Activated CD4-positive, alpha-beta memory T cell treated with anti-CD3 and anti-CD28 coated beads for 36 hours (primary cell): ENCODE results near the gene INCA1. TPM values are rescaled to one million over a fixed set of nuclear protein-coding genes. Genes with fewer than 3 reads are reported as not detected.

Source experiments
- CTCF ChIA-PET: fragments of 350-600 bp; sonication (Branson Sonifier 250); formaldehyde crosslinking; loops from one replicate; lab custom pipeline; 2021; ENCODE audit warnings: antibody characterized with exemption, inconsistent platforms; lab: Charles Lee
- POLR2A ChIA-PET: fragments of 350-600 bp; sonication (Branson Sonifier 250); formaldehyde crosslinking; loops from one replicate; lab custom pipeline; 2021; ENCODE audit warnings: antibody characterized with exemption; lab: Charles Lee
- DNase-seq: peaks from one replicate; pipeline ENCODE4 v3.0.0-alpha.2; 2020
- H3K27ac Mint-ChIP-seq: one replicate; pipeline ENCODE4 v1.8.0; 2021; ENCODE audit warnings: mixed read lengths
- H3K27me3 Mint-ChIP-seq: one replicate; pipeline ENCODE4 v1.8.0; 2021; ENCODE audit warnings: mixed read lengths
- H3K36me3 Mint-ChIP-seq: one replicate; pipeline ENCODE4 v1.8.0; 2021; ENCODE audit warnings: mixed read lengths
- H3K4me1 Mint-ChIP-seq: one replicate; pipeline ENCODE4 v1.8.0; 2021; ENCODE audit warnings: low read depth, mixed read lengths
- H3K4me3 Mint-ChIP-seq: one replicate; pipeline ENCODE4 v1.8.0; 2021; ENCODE audit warnings: mild to moderate bottlenecking, mixed read lengths
- H3K9me3 Mint-ChIP-seq: one replicate; pipeline ENCODE4 v1.8.0; 2021; ENCODE audit warnings: mixed read lengths
- intact Hi-C: fragments of 100-400 bp; cut with micrococcal nuclease; formaldehyde crosslinking; loops from one replicate; pipeline ENCODE4 v1.15.1; 2023
- total RNA-seq, 2 experiments: library from RNA; stranded (reverse); gene quantifications; one replicate each; pipeline ENCODE4 v1.2.3, GENCODE V29; 2021

The INCA1 gene
- total RNA-seq, 2 experiments from 2014 or later = 0.40 TPM; not detected in 1

DNA sequence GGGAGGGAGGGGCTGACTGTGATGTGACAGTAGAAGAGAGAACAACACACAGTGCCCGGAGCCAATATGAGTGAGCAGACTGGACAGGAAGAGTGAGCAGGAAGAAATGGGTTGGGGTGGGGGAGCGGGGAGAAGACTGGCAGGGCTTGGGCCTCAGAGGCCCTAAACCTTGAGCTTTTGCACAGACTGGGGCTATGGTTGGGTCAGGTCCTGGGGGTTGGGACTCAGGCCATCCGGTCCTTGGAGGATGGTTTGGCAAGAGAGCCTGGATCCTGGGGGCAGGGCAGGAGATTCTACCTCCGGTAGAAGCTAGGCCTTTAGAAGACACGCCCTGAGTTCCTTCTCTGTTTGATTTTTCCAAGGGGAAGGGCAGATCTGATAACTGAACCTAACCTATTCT, 10.9 kb downstream of the INCA1 start:
- ChIA-PET POLR2A (interaction anchor here (0.7 to 3.5 kb wide), 6 partner anchors 11 to 46 kb away, joined by 3 to 32 read pairs (median 10); partner anchors contain the start of genes INCA1, KIF1C, PFN1 and RNF167), CTCF (interaction anchor here (0.9 to 2.0 kb wide), 9 partner anchors 11 to 92 kb away, joined by 3 to 10 read pairs (median 5); partner anchors contain the start of genes INCA1, KIF1C, RNF167 and SLC25A11)
- Mint-ChIP-seq H3K27me3 (no peaks in the 10 kb centered on the region), H3K9me3 (no peaks in the 10 kb centered on the region), H3K36me3 (peaks cover 12% of the 10 kb centered on the region), H3K4me1 (peaks cover 38% of the 10 kb centered on the region), H3K27ac (peak overlapping the region; percentile 94), H3K4me3 (peak overlapping the region; percentile 91)
- intact Hi-C loops = loop anchor here (5.0 kb wide), 2 partner anchors 44 to 79 kb away; partner anchors contain the start of genes RNF167 and SLC25A11
- DNase-seq = no peak

DNA sequence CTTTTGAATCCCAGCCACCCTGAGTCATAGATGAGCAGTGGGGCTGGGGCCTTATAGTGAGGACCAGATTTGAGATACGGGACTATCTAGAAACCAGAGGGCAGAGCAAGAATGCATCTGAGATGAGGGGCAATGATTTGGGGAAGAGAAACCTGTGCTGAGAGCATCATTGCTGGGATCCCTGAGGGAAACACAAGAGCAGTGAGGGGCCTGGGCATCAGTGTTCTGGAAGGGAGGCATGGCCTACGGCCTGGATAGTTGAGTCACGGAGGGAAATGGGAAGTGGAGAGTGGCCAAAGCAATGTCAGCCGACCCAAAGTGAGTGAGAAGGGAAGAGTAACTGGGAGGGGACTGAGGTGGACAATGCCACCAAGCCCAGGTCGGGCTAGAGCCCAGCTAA, 15.0 kb downstream of the INCA1 start:
- intact Hi-C loops = no loop called here
- H3K27ac Mint-ChIP-seq = no peak overlapping the region
- no peak for DNase-seq
- ChIA-PET POLR2A (no interaction called here), CTCF (interaction anchor here (1.2 to 1.5 kb wide), 2 partner anchors 11 to 80 kb away, joined by 3 read pairs; no protein-coding TSS in a partner anchor)
- H3K9me3 Mint-ChIP-seq = no peaks in the 10 kb centered on the region
- no peak overlapping the region for H3K4me3 Mint-ChIP-seq
- peaks cover 26% of the 10 kb centered on the region for H3K36me3 Mint-ChIP-seq
- peaks cover 33% of the 10 kb centered on the region for H3K4me1 Mint-ChIP-seq
- no peaks in the 10 kb centered on the region for H3K27me3 Mint-ChIP-seq

DNA sequence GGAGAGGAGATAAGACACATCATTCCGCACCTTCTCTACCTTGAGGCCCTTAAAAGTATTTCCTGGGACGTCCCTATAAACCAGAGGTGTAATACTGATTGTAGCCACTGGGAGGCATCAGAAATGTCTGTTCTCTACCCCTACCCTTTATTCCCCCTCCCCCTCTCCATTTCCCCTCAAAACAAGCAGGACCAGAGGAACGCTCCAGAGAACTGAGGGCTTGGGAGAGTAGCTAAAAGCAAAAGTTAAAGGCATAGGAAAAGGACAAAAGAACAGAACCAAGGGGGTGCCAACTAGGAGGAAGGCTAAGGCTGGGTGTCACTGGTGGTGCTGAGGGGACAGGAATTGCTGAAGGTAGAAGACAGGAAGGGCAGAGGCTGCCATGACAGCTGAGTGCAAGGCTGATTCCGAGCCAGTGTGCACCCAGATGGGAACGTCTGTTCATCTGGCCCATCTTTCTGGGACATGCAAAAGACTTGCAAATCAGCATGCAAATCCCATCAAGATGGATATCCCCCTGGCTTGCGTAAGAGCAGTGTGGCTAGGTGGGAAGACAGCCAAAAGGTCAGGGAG, 16.6 kb downstream of the INCA1 start:
- Mint-ChIP-seq H3K4me1 (peaks cover 23% of the 10 kb centered on the region), H3K9me3 (no peaks in the 10 kb centered on the region), H3K4me3 (no peak overlapping the region), H3K36me3 (peaks cover 33% of the 10 kb centered on the region), H3K27ac (peak overlapping the region; percentile 34), H3K27me3 (no peaks in the 10 kb centered on the region)
- ChIA-PET POLR2A (interaction anchor here (0.5 to 1.7 kb wide), 4 partner anchors 11 to 81 kb away, joined by 3 to 10 read pairs (median 4); partner anchors contain the start of gene C17orf107), CTCF (interaction anchor here (0.6 to 5.1 kb wide), 16 partner anchors 9 to 83 kb away, joined by 3 to 57 read pairs (median 4); partner anchors contain the start of genes INCA1, KIF1C and SPAG7)
- DNase-seq = peak; percentile 40
- intact Hi-C loops = loop anchor here (1.0 to 2.0 kb wide), 2 partner anchors 16 to 82 kb away; partner anchors contain the start of genes INCA1 and KIF1C

DNA sequence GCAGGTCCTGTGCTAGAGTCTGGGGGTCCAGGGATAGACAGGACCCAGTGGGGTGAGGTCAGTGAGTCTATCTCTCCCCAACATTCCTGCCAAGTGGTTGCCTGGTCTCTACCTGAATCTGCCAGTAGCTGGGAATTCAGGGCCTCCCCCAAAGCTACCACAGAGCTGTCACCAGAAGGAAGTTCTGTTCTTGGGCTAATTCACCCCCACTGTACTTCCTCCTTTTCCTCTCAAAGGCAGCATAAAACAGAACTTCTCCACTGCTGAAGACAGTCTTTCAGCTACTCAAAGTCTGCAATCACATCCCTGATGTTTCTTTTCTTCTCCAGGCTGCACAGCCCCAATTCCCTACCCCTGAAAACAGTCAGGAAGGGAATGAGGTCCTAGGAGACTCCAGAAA, 18.6 kb downstream of the INCA1 start:
- Mint-ChIP-seq H3K9me3 (no peaks in the 10 kb centered on the region), H3K4me3 (no peak overlapping the region), H3K27ac (no peak overlapping the region), H3K36me3 (peaks cover 34% of the 10 kb centered on the region), H3K27me3 (no peaks in the 10 kb centered on the region), H3K4me1 (peaks cover 16% of the 10 kb centered on the region)
- no peak for DNase-seq
- POLR2A ChIA-PET = interaction anchor here (0.5 kb wide), 1 partner anchor 16 kb away, joined by 4 read pairs; no protein-coding TSS in a partner anchor
- intact Hi-C loops = no loop called here
- CTCF ChIA-PET = interaction anchor here (1.0 to 5.1 kb wide), 4 partner anchors 9 to 85 kb away, joined by 3 to 57 read pairs (median 9); partner anchors contain the start of genes RNF167 and SLC25A11

DNA sequence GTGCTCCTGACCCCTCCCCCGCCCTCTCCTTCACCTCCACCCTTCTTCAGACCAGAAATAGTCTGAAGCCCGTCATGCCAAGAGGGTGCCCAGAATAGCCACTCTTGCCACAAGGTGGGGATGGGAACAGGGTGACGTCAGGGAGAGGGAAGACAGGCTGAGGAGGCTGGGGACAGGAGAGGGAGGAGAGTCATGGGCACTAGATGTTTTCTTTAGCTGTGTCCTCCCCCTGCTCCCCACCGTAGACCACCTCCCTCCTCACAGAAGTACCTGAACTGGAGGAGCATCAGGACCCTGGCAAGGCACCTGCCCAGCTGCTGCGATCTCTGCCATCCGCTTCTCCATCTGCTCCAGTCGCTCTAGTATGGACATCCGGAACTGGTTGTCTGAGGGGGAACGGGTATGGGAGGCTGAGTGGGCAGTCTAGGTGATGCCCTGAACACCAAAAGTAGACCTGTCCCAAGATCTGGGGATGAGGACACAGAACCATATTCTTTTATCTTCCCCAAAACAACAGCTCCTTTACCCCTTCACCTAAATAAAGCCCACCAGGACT, 23.1 kb downstream of the INCA1 start:
- CTCF ChIA-PET = interaction anchor here (0.9 to 1.5 kb wide), 5 partner anchors 12 to 89 kb away, joined by 3 to 5 read pairs (median 3); partner anchors contain the start of gene CAMTA2
- H3K36me3 Mint-ChIP-seq = peaks cover 38% of the 10 kb centered on the region
- H3K4me3 Mint-ChIP-seq = no peak overlapping the region
- H3K27me3 Mint-ChIP-seq = no peaks in the 10 kb centered on the region
- peaks cover 20% of the 10 kb centered on the region for H3K4me1 Mint-ChIP-seq
- POLR2A ChIA-PET = no interaction called here
- no peak for DNase-seq
- no peaks in the 10 kb centered on the region for H3K9me3 Mint-ChIP-seq
- H3K27ac Mint-ChIP-seq = no peak overlapping the region
- intact Hi-C loops = no loop called here

DNA sequence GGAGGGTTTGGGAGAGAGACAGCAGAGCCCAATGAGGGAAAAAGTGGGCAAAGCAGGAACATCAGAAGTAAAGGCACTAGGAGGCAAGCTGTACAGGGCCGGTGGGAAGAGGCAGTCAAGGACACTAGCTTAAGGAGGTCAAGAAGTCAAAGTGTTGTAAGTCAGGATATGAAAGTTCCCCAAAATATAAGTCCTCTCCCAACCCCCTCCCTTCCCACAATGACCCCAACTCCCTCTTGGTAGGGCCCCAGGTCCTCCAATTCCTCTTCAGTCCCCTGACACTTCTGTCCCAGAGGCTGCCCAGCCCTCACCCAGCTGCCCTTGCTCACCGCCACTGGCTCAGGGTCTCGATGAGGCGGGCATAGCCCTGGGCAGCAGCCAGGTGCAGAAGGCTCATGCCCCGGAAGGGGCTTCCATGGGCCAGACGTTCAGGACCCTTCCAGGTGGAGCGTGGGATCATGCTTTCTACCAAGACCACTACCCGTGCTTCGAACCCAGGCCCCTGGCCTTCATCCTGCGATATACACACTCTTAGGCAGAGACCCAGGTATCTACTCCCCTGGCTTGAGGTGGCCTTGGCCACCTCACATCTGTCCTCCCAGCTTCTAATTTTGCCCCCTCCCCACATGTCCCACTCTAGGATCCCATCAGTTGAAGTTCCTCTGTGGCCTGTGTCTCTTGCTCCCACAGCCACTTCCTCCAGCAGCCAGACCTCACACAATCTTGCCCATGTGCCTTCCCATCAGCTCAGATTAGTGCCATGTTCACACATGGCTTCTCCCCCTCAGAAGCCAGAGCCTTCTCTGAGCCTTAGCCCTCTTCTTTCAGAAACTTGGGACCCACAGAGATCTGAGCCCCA, 23.8 kb downstream of the INCA1 start:
- POLR2A ChIA-PET = no interaction called here
- Mint-ChIP-seq H3K9me3 (no peaks in the 10 kb centered on the region), H3K4me1 (peaks cover 22% of the 10 kb centered on the region), H3K4me3 (no peak overlapping the region), H3K36me3 (peaks cover 38% of the 10 kb centered on the region), H3K27me3 (no peaks in the 10 kb centered on the region), H3K27ac (no peak overlapping the region)
- intact Hi-C loops = no loop called here
- DNase-seq = no peak
- CTCF ChIA-PET = interaction anchor here (1.2 kb wide), 1 partner anchor 33 kb away, joined by 3 read pairs; no protein-coding TSS in a partner anchor

DNA sequence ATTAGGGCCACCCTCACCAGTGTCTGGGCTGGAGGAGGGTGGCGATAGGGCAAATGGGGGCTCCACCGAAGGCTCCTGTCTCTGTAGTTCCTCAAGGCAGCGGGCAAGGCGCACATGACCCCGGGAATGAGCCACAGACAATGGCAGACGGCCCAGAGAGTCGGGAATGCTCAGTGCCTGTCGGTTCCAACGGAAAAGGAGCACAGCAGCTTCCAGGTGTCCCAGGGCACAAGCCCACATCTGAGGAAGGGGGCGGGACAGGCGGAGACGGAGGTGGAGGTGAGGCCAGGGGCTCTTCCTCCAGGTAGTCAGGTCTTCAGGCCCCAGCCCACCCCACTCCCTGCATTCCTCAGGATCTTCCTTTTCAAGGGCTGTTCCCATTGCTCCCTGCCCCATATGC, 24.6 kb downstream of the INCA1 start:
- POLR2A ChIA-PET = no interaction called here
- Mint-ChIP-seq H3K27me3 (no peaks in the 10 kb centered on the region), H3K27ac (no peak overlapping the region), H3K9me3 (no peaks in the 10 kb centered on the region), H3K4me1 (peaks cover 22% of the 10 kb centered on the region), H3K4me3 (no peak overlapping the region), H3K36me3 (peaks cover 38% of the 10 kb centered on the region)
- intact Hi-C loops = no loop called here
- CTCF ChIA-PET = interaction anchor here (1.2 kb wide), 1 partner anchor 34 kb away, joined by 3 read pairs; no protein-coding TSS in a partner anchor
- DNase-seq = no peak

DNA sequence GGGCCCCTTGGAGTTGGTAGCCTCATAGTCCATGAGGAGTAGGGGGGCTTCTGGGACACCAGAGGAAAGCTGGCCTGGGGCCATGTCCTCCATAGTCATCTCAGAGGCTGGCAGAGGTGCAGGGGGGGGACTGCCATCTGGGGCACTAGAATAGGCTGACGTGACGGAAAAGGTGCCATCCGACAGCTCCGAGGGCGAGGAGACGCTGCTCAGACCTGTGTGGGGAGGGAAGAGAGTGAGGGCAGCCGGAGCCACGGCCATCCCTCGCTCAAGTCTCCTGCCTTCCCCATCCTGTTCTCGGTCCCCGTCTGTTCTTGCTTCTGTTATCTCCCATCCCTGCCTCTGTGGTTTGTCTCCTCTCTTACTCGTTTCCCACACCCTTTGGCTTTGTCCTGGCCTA, 25.0 kb downstream of the INCA1 start:
- no peak for DNase-seq
- H3K4me3 Mint-ChIP-seq = no peak overlapping the region

DNA sequence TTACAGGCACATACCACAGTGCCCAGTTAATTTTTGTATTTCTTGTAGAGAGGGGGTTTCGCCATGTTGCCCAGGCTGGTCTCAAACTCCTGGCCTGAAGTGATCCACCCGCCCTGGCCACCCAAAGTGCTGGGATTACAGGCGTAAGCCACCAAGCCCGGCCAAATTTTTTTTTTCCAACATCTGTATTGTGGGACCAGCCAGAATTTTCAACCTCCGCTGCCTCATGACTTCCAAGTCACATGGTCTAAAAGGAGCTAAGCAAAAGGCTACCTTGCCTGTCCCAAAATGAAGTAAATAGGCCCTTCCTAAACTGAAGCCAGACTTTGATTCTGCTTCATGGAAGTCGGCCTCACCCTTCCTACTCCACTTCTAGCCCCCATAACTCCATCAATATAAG, 25.5 kb downstream of the INCA1 start:
- H3K4me3 Mint-ChIP-seq = no peak overlapping the region
- intact Hi-C loops = no loop called here
- H3K9me3 Mint-ChIP-seq = no peaks in the 10 kb centered on the region
- DNase-seq = no peak
- H3K27me3 Mint-ChIP-seq = no peaks in the 10 kb centered on the region
- peaks cover 22% of the 10 kb centered on the region for H3K4me1 Mint-ChIP-seq
- H3K36me3 Mint-ChIP-seq = peaks cover 31% of the 10 kb centered on the region
- POLR2A ChIA-PET = interaction anchor here (10.7 kb wide), 1 partner anchor 24 kb away, joined by 346 read pairs; the partner anchor contains the start of genes ENO3, PFN1, RNF167 and SLC25A11
- CTCF ChIA-PET = interaction anchor here (0.9 to 2.9 kb wide), 2 partner anchors 8 to 11 kb away, joined by 3 to 21 read pairs; no protein-coding TSS in a partner anchor
- no peak overlapping the region for H3K27ac Mint-ChIP-seq

More for the DNA sequence above, 25.0 kb downstream of the INCA1 start:
- H3K27me3 Mint-ChIP-seq = no peaks in the 10 kb centered on the region
- no peaks in the 10 kb centered on the region for H3K9me3 Mint-ChIP-seq
- H3K36me3 Mint-ChIP-seq = peaks cover 34% of the 10 kb centered on the region
- ChIA-PET POLR2A (no interaction called here), CTCF (no interaction called here)
- H3K4me1 Mint-ChIP-seq = peaks cover 22% of the 10 kb centered on the region
- intact Hi-C loops = no loop called here
- H3K27ac Mint-ChIP-seq = no peak overlapping the region

DNA sequence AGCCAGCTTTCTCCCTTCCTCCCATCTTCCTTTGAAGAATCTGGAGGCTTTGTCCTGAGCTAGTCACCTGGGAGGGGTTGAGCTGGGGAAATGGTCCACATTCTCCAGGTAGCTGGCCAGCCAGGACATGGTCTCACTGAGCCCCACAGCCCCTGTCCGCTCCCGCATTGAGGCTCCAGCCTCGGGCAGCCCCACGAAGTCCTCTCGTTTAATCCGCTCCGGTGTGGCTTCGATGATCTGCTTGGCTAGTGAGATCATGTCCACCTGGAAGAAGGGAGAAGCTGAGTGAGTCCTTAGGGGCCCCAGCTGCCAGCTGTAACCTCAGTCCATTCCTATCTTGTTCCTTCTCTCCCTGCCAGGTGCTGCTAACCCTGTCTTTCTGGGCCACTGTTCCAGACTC, 27.0 kb downstream of the INCA1 start:
- DNase-seq = no peak
- H3K9me3 Mint-ChIP-seq = peaks cover 3% of the 10 kb centered on the region
- peaks cover 33% of the 10 kb centered on the region for H3K4me1 Mint-ChIP-seq
- no peak overlapping the region for H3K4me3 Mint-ChIP-seq
- no peak overlapping the region for H3K27ac Mint-ChIP-seq
- H3K27me3 Mint-ChIP-seq = no peaks in the 10 kb centered on the region
- intact Hi-C loops = no loop called here
- peaks cover 34% of the 10 kb centered on the region for H3K36me3 Mint-ChIP-seq
- ChIA-PET POLR2A (interaction anchor here (1.0 to 10.7 kb wide), 7 partner anchors 10 to 109 kb away, joined by 3 to 346 read pairs (median 9); partner anchors contain the start of genes CAMTA2, ENO3, INCA1 and KIF1C), CTCF (interaction anchor here (0.7 to 3.1 kb wide), 8 partner anchors 8 to 180 kb away, joined by 3 to 21 read pairs (median 4); partner anchors contain the start of gene CAMTA2)
